OCI-LY7 (cell line): ENCODE measurements around the gene TBC1D4. TPM values are rescaled to one million over a fixed set of nuclear protein-coding genes. Genes with fewer than 3 reads are reported as not detected.
A peak's percentile ranks its signal among the peaks of the same experiment; 100 is the strongest.

Experiments used
- BruUV-seq: library from RNA; stranded (reverse); fragments of 400-500 nt; replicated peaks from 2 replicates; lab custom pipeline; 2021; lab: Mats Ljungman, UMichigan
- CTCF ChIA-PET: fragments of 300-600 bp; sonication (Branson Sonifier 250); formaldehyde crosslinking; loops from one replicate; lab custom pipeline; 2022; ENCODE audit warnings: antibody characterized with exemption; ENCODE audit not compliant: unreplicated experiment; lab: Charles Lee
- POLR2A ChIA-PET: fragments of 300-600 bp; sonication (Branson Sonifier 250); formaldehyde crosslinking; loops from one replicate; lab custom pipeline; 2022; ENCODE audit warnings: antibody characterized with exemption; lab: Charles Lee
- DNase-seq: peaks from one replicate; pipeline ENCODE4 v3.0.0-alpha.2; 2015; ENCODE audit warnings: low spot score
- H2AFZ ChIP-seq: fragments of 200-600 bp; sonication (generic), shearing (Covaris generic); 2 replicates; pipeline ENCODE4 v1.6.1; 2014; ENCODE audit warnings: mild to moderate bottlenecking, antibody characterized with exemption, low read length, moderate library complexity
- H3K27ac ChIP-seq: fragments of 200-600 bp; sonication (generic); 2 replicates; pipeline ENCODE4 v1.5.1; 2014; ENCODE audit warnings: mixed run types, low read depth, mild to moderate bottlenecking, moderate library complexity, low read length, inconsistent platforms; ENCODE audit not compliant: poor library complexity, severe bottlenecking
- H3K36me3 ChIP-seq: fragments of 200-600 bp; sonication (generic); 2 replicates; pipeline ENCODE4 v1.6.1; 2014; ENCODE audit warnings: mild to moderate bottlenecking, antibody characterized with exemption, low read length, moderate library complexity, mixed read lengths; ENCODE audit not compliant: insufficient read depth
- H3K4me1 ChIP-seq: fragments of 200-600 bp; sonication (generic); 2 replicates; pipeline ENCODE4 v1.5.1; 2014; ENCODE audit warnings: mild to moderate bottlenecking, low read length; ENCODE audit not compliant: insufficient read depth, poor library complexity, severe bottlenecking
- H3K4me2 ChIP-seq: fragments of 200-600 bp; sonication (generic); 2 replicates; pipeline ENCODE4 v1.6.1; 2014; ENCODE audit warnings: mild to moderate bottlenecking, low read length
- H3K4me3 ChIP-seq: fragments of 200-600 bp; sonication (generic); 2 replicates; pipeline ENCODE4 v1.5.1; 2014; ENCODE audit warnings: mild to moderate bottlenecking, low read depth, low read length; ENCODE audit not compliant: poor library complexity, severe bottlenecking
- H3K79me2 ChIP-seq: fragments of 200-600 bp; sonication (generic); 2 replicates; pipeline ENCODE4 v1.6.1; 2016; ENCODE audit warnings: low read depth, mild to moderate bottlenecking, low read length, moderate library complexity, mixed read lengths; ENCODE audit not compliant: insufficient read depth
- H3K9me2 ChIP-seq: fragments of 200-600 bp; sonication (generic); 2 replicates; pipeline ENCODE4 v1.6.1; 2016; ENCODE audit warnings: mild to moderate bottlenecking, low read length, mixed read lengths; ENCODE audit not compliant: insufficient read depth
- H3K9me3 ChIP-seq: fragments of 200-600 bp; sonication (generic); 2 replicates; pipeline ENCODE4 v1.6.1; 2014; ENCODE audit warnings: mild to moderate bottlenecking, mixed run types, low read length, mixed read lengths
- H4K20me1 ChIP-seq: fragments of 200-600 bp; sonication (generic); 2 replicates; pipeline ENCODE4 v1.6.1; 2014; ENCODE audit warnings: mild to moderate bottlenecking, antibody characterized with exemption, low read length, moderate library complexity, mixed read lengths; ENCODE audit not compliant: insufficient read depth
- EZH2phosphoT487 ChIP-seq: fragments of 200-600 bp; sonication (generic); IDR thresholded peaks from 2 replicates; pipeline ENCODE4 v1.6.1; 2018; ENCODE audit warnings: low read depth, borderline replicate concordance, mild to moderate bottlenecking, mixed run types, antibody characterized with exemption, low read length, moderate library complexity, mixed read lengths
- intact Hi-C: fragments of 100-400 bp; cut with micrococcal nuclease; formaldehyde crosslinking; loops from one replicate; pipeline ENCODE4 v1.10.0; 2022; ENCODE audit not compliant: unreplicated experiment
- total RNA-seq, 2 experiments: library from RNA; depleted of rRNA in 1 of 2; stranded (reverse); fragments of >200 nt in 1 of 2; shearing (Covaris generic) in 1 of 2; gene quantifications; 2 replicates each; pipeline ENCODE4 v1.2.3, GENCODE V29; 2014 to 2022
- TF ChIP-seq, protein P1 (sequence below): fragments of 200-600 bp; sonication (generic); conservative IDR thresholded peaks from 2 replicates; pipeline ENCODE4 v1.5.1; 2014; ENCODE audit warnings: mild to moderate bottlenecking, antibody characterized with exemption, low read length, moderate library complexity, mixed read lengths

Gene TBC1D4
- total RNA-seq, 2 experiments from 2014 or later, result 21.7 to 24.3 TPM

DNA sequence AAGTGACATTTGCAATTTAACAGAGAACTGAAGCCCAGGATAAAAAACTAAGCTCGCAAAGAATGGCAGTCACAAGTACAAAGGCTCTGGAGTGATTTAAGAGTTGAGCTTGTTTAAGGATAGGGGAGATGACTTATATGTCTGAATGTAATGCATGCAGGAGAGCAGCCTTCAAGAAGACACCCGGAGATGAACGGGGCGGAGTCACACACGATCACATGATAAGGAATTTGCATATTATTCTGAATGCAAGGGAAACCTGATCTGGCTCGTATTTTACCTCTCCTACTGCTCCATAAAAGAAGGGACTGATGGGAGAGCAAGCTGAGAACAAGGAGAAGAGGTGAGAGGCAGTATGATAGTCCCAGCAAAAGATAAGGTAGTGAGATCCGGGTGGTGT lies 12.9 kb downstream of the TBC1D4 start:
- ChIA-PET POLR2A (interaction anchor here (1.2 to 2.0 kb wide), 2 partner anchors 10 to 13 kb away, joined by 3 to 6 read pairs; partner anchors contain the start of gene TBC1D4), CTCF (no interaction called here)
- BruUV-seq, result no TSS peak
- Histone ChIP-seq H3K4me1 (no peaks in the 10 kb centered on the region), H3K4me2 (no peak overlapping the region), H3K9me3 (peaks cover 6% of the 10 kb centered on the region; the same call in 1 of the 2 replicates), H4K20me1 (no peaks in the 10 kb centered on the region), H3K79me2 (peaks cover 21% of the 10 kb centered on the region), H3K36me3 (peaks cover 28% of the 10 kb centered on the region), H3K9me2 (no peaks in the 10 kb centered on the region), H3K4me3 (no peak overlapping the region), H3K27ac (no peak overlapping the region), H2AFZ (no peak overlapping the region)
- TF ChIP-seq EZH2phosphoT487, result no peak
- TF ChIP-seq, protein P1, sequence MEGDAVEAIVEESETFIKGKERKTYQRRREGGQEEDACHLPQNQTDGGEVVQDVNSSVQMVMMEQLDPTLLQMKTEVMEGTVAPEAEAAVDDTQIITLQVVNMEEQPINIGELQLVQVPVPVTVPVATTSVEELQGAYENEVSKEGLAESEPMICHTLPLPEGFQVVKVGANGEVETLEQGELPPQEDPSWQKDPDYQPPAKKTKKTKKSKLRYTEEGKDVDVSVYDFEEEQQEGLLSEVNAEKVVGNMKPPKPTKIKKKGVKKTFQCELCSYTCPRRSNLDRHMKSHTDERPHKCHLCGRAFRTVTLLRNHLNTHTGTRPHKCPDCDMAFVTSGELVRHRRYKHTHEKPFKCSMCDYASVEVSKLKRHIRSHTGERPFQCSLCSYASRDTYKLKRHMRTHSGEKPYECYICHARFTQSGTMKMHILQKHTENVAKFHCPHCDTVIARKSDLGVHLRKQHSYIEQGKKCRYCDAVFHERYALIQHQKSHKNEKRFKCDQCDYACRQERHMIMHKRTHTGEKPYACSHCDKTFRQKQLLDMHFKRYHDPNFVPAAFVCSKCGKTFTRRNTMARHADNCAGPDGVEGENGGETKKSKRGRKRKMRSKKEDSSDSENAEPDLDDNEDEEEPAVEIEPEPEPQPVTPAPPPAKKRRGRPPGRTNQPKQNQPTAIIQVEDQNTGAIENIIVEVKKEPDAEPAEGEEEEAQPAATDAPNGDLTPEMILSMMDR, result no peak
- no peak for DNase-seq
- intact Hi-C loops, result no loop called here

- no peak overlapping the region for H3K4me2 ChIP-seq
- CTCF ChIA-PET, result no interaction called here
Observed at GRCh38 chr13:75468602-75469001, 13.4 kb downstream of the TBC1D4 start.

GRCh38 chr13:75468098-75468497 lies 13.9 kb downstream of the TBC1D4 start:
- Histone ChIP-seq H3K27ac (no peak overlapping the region), H4K20me1 (no peaks in the 10 kb centered on the region), H3K9me2 (no peaks in the 10 kb centered on the region), H3K79me2 (peaks cover 21% of the 10 kb centered on the region), H3K4me1 (no peaks in the 10 kb centered on the region), H3K4me3 (no peak overlapping the region), H3K4me2 (no peak overlapping the region), H2AFZ (no peak overlapping the region), H3K9me3 (peaks cover 6% of the 10 kb centered on the region; the same call in 1 of the 2 replicates), H3K36me3 (peaks cover 28% of the 10 kb centered on the region)
- POLR2A ChIA-PET, result interaction anchor here (0.9 to 1.2 kb wide), 3 partner anchors 14 to 150 kb away, joined by 3 to 4 read pairs (median 3); partner anchors contain the start of gene TBC1D4
- intact Hi-C loops, result no loop called here
- BruUV-seq, result no TSS peak
- CTCF ChIA-PET, result no interaction called here
- DNase-seq, result no peak
- no peak for TF ChIP-seq EZH2phosphoT487

More at GRCh38 chr13:75468602-75469001, 13.4 kb downstream of the TBC1D4 start:
- H3K4me3 ChIP-seq, result no peak overlapping the region
- peaks cover 6% of the 10 kb centered on the region; the same call in 1 of the 2 replicates for H3K9me3 ChIP-seq
- no peak overlapping the region for H3K27ac ChIP-seq
- H2AFZ ChIP-seq, result no peak overlapping the region
- no peaks in the 10 kb centered on the region for H4K20me1 ChIP-seq
- TF ChIP-seq, protein P1, result no peak
- no peak for TF ChIP-seq EZH2phosphoT487
- intact Hi-C loops, result no loop called here
- no peaks in the 10 kb centered on the region for H3K9me2 ChIP-seq
- peaks cover 21% of the 10 kb centered on the region for H3K79me2 ChIP-seq
- no peak for DNase-seq
- H3K4me1 ChIP-seq, result no peaks in the 10 kb centered on the region
- peaks cover 28% of the 10 kb centered on the region for H3K36me3 ChIP-seq
- POLR2A ChIA-PET, result interaction anchor here (0.9 to 1.2 kb wide), 2 partner anchors 14 to 24 kb away, joined by 3 to 4 read pairs; partner anchors contain the start of gene TBC1D4
- TSS peak; percentile 3 for BruUV-seq
